GM21367 (cell line): ENCODE data around the gene ATP6V0E1.

Experiments used
- ATAC-seq: cut with Tn5 transposase; IDR thresholded peaks from one replicate; pipeline ENCODE4 v1.9.1; 2021; ENCODE audit not compliant: unreplicated experiment

The ATP6V0E1 gene

GRCh38 chr5:172983542-172984243, at the start of gene ATP6V0E1:
ATP6V0E1 (plus strand) TSS chr5:172983771; CDS start chr5:172983861, 90 bp downstream.
- ATAC-seq = peak; percentile 86

- ATAC-seq = no peak
These were observed 48.5 kb upstream of the ATP6V0E1 start for GRCh38 chr5:172935096-172935495.

- no peak for ATAC-seq
These were observed 47.2 kb upstream of the ATP6V0E1 start for GRCh38 chr5:172936401-172936800.

GRCh38 chr5:172939071-172939470, 44.5 kb upstream of the ATP6V0E1 start:
- no peak for ATAC-seq

DNA sequence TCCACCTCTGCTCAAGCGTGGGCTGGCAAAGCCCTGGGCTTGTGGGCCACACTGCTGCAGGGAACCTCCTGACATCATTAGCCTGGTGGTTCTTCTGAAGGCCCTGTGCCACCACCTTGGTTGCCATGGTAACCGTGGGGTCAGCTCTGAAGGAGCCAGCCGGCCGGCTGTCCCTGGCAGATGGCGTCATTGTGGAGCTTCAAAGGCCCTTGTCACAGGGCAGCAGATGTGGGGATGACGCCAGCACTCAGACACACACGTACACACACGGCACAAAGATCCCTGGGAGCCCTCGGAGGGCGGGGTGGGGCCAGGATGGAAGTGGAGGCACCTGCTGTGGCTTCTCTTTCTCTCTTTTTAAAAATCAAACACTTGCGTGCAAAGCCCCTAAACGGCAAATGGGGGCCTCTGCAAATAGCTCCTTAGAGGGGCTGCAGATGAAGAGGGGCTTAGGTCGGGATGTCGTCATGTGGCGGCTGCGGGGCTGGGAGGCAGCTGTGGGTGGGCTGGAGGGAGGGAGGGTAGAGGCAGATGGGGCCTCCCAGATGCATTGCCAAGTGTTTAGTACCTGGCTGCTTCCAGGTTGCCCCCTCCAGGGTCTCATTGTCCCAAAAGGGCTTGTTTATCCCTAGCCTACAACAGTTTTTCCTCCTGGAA, 43.8 kb upstream of the ATP6V0E1 start:
- ATAC-seq = no peak

- no peak for ATAC-seq
These were observed 43.1 kb upstream of the ATP6V0E1 start for GRCh38 chr5:172940268-172941066.

DNA sequence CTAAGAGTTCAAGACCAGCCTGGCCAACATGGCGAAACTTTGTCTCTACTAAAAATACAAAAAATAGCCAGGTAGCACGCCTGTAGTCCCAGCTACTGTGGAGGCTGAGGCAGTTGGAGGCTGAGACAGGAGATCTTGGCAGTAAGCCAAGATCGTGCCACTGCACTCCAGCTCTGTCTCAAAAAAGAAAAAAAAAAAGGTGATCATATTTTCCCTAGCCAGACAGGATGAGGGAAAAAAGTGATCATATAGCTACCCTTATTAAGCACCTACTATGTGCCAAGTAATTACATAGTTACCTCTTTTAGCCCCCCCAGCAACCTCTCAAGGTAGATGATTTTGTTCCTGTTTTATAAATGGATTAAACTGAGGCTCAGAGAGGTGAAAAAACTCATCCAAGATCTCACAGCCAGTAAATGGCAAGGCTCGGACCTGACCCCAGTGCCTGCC, 42.5 kb upstream of the ATP6V0E1 start:
- ATAC-seq = no peak

- no peak for ATAC-seq
These were observed 41.0 kb upstream of the ATP6V0E1 start for GRCh38 chr5:172942556-172942955.

DNA sequence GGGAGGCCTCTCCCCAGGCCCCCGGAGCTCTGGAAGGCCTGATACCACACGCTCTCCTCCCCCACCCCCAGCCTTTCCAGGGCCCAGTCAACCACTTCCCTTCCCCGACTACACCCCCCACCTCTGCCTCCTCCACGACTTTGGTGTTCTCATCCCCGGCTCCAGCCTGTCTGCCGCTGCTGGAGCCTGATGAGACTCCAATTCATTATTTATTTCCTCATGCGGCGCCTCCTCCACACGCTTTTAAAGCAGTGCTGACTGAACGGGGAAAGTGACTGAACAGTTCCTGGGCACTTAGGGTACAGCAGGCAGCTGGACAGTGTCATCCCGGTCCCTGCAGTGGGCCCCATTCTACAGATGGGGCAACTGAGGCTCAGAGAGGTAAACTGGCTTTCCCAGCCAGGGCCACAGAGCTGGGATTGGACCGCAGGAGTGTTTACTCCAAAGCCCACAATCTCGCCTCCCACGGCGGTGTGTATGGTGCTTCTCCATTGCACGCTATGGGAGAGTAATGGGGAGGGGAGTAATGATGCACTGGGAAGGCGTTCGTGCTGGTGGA, 40.2 kb upstream of the ATP6V0E1 start:
- ATAC-seq = no peak

- ATAC-seq = no peak
These were observed 39.7 kb upstream of the ATP6V0E1 start for GRCh38 chr5:172943906-172944305.

GRCh38 chr5:172944741-172945140, 38.8 kb upstream of the ATP6V0E1 start:
- no peak for ATAC-seq

DNA sequence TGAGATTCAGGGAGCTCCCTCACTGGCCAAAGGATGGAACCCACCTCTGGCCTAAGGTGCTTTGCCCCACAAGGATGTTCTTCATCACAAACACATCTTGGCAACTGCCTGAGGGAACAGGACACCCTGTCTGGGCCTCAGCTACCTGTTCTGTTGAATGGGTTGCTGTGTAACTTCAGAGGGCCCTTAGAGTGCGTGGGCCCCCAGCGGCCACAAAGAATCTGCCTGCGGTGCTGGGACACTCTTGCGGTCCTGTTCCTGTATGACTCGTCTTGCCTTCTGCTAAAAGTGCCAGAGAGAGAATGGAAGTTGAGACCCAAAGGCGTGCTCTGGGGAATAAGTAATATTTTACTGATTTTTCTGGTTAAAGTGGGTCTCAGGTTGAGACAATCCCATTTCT, 38.4 kb upstream of the ATP6V0E1 start:
- no peak for ATAC-seq

DNA sequence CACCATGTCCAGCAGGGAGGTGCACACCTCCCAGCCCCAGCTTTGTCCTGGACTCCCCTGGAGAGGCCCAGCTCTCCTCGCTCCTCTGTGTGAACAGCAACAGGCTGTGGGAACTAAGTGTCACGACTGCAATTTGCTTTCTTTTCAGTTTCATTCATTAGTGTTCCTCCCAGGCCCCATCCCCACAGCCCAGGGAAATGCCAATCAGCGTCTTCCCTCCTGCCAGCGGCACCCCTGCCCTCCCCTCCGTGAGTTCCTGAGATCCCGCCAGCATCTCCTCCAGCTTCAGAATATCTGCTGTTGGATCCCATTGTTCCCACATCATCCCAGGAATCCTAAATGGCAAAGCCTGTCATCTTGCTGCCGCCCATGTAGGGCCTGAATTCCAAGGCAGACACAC, 37.4 kb upstream of the ATP6V0E1 start:
- ATAC-seq = no peak

DNA sequence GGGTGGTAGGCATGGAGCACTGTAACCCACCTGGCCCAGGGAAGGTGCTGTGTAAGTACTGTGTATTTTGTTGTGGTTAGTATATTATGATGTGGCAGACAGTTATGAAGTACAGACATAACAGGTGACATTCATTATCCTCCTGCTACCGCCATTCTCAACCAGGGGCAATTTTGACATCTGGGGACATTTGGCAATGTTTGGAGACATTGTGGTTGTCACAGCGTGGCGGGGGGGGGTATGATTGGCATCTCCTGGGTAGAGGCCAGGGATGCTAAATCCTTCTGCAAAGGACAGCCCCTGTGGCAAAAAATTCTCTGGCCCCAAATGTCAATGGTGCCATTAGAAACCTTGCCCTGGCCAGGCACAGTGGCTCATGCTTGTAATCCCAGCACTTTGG, 34.1 kb upstream of the ATP6V0E1 start:
- no peak for ATAC-seq

DNA sequence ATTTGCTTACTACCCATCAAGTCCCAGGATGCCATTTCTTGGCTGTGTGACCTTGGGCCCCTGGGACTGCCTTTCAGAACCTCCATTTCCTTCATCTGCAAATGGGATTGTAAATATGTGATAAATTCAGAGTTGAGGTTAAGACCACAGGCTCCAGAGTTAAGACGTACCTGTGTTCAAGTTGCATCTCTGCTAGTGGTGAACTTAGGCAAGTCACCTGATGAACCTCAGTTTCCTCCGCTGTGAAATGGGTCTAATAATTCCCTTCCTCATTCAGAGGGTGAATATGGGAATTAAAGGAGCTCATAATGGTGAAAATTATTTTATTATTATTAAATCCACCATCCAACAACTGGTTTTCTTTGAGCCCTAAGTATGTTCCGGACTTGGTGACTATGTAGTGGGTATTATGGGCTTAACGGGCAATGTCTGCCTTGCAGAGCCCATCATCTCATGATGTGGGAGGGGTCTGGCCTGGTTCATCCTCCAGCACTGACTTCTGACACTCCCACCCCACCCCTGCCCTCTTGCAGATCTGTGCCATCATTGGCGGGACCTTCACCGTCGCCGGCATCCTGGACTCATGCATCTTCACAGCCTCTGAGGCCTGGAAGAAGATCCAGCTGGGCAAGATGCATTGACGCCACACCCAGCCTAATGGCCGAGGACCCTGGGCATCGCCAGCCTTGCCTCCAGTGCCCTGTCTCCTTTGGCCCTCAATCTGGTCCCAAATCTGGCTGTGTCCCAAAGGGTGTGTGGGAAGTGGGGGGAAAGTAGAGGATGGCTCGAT, 33.2 kb upstream of the ATP6V0E1 start:
- no peak for ATAC-seq

DNA sequence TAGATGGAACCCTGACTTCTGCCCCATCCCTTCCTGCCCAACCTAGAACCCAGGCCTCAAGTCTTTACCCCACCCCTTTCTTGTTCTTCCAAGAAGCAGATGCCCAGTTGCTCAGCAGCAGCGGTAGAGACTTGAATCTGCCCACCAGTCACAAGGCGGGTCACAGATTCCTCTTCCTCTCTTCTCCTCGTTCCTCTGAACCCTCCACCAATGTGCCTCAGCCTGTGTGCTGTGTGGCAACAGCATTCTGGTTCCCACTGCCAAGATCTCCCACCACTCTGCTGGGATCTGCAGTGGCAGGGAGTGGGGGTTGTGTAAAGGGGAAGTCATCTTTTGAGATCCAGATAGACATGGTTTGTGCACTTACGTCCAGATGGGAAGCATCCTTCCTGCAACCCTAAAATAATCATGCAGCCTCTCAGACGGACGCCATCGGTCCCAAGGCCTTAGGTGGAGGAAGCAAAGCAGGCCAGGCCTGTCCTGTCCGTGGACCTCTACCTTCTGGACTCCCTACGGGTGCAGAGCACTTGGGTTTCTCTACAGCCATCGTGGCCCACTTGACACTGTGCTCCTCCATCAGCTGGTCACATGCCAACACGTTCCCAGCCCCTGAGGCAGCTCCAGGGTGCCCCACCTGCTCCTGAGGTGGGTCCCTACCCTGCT, 32.1 kb upstream of the ATP6V0E1 start:
- ATAC-seq = no peak

DNA sequence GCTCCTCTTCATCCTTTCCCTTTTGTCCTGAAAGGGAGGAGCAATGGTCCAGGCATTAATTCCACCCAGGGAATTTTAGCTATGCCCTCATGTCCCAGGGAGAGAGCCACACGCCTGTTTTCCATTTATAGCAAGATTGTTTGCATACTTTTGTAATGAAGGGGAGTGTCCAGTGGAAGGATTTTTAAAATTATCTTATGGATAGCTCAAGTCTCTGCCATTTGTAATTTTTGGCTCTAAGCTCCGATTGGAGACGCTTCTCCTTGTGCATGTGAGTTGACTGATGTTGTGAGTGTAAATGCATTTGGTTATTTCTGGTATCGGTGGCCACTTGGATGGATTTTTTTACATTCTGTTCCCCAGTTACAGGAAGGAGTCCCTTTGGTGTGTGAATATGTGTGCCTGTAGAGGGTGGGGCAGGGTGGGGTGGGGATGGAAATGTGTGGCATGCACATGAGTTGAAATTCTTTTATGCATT, 31.5 kb upstream of the ATP6V0E1 start:
- ATAC-seq = no peak

GRCh38 chr5:172953776-172954675, 29.5 kb upstream of the ATP6V0E1 start:
- no peak for ATAC-seq

DNA sequence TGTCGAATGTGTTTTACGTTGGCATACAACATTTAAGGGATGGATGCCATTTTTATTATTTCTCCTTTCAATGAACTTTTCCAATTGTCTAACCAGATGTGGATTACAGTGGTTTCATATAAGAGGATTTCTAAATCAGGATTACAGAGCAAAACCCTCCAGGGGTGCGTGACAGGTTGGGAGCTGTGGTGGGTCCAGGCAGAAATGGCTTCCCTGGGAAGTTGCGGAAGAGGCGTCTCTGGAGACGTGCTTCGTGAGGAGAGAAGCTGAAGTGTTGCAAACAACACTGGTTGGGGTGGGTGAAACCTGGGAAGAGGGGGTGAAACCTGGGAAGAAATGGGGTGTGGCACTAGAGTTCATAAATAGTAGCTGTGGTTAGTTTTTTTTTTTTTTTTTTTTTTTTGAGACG, 28.8 kb upstream of the ATP6V0E1 start:
- no peak for ATAC-seq
